GM19452 (cell line): ENCODE measurements around the gene TGOLN2.

Experiments
- ATAC-seq: cut with Tn5 transposase; IDR thresholded peaks from one replicate; pipeline ENCODE4 v1.9.1; 2021; ENCODE audit not compliant: unreplicated experiment

TGOLN2 gene

DNA sequence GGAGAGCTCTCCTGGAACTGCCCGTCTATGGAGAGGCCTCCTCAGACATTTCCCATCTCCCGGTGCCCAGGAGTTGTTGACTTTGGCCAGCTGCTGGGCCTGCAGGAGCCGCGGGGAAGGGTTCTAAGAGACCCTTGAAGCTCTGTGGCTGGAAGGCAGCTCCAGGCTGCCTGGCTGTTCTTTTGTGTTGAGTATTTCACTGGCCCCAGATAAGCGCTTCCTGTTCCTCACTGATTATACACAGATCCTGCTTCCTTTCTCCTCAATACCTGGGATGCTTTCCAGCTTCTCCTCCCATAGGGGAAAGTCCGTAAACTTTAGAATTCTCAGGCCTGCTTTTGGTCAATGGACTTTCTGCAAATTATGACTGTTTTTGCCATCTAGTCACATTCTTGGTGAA is 57.8 kb downstream of the TGOLN2 start:
- no peak for ATAC-seq
